Measurements from ENCODE around the gene DBF4. TPM values are rescaled to one million over a fixed set of nuclear protein-coding genes. Genes with fewer than 3 reads are reported as not detected.

DBF4 gene
- total RNA-seq, 2 donors from 2014 or later: 7.3 to 12.6 TPM

- Histone ChIP-seq H3K27me3 (replicated peaks; ENCODE audit: insufficient read depth) (no peaks in the 10 kb centered on the region), H3K4me3 (peak overlapping the region; percentile 87), H3K9me3 (no peaks in the 10 kb centered on the region), H3K4me1 (ENCODE audit: control insufficient read depth in 1 of 2, low read depth in 2 of 2) (peaks cover 13 to 28% of the 10 kb centered on the region in 2 donors), H3K36me3 (no peaks in the 10 kb centered on the region), H3K27ac (peak overlapping the region; percentile 86 to 89)
- DNase-seq (ENCODE audit: low spot score) (no peak), ATAC-seq (ENCODE audit: insufficient number of reproducible peaks, low FRiP score, low read depth) (no peak)
- TF ChIP-seq, protein P1, sequence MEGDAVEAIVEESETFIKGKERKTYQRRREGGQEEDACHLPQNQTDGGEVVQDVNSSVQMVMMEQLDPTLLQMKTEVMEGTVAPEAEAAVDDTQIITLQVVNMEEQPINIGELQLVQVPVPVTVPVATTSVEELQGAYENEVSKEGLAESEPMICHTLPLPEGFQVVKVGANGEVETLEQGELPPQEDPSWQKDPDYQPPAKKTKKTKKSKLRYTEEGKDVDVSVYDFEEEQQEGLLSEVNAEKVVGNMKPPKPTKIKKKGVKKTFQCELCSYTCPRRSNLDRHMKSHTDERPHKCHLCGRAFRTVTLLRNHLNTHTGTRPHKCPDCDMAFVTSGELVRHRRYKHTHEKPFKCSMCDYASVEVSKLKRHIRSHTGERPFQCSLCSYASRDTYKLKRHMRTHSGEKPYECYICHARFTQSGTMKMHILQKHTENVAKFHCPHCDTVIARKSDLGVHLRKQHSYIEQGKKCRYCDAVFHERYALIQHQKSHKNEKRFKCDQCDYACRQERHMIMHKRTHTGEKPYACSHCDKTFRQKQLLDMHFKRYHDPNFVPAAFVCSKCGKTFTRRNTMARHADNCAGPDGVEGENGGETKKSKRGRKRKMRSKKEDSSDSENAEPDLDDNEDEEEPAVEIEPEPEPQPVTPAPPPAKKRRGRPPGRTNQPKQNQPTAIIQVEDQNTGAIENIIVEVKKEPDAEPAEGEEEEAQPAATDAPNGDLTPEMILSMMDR (IDR thresholded peaks at IDR 0.05): no peak
These were observed 559 bp downstream of the DBF4 start for GRCh38 chr7:87876869-87877234.

DNA sequence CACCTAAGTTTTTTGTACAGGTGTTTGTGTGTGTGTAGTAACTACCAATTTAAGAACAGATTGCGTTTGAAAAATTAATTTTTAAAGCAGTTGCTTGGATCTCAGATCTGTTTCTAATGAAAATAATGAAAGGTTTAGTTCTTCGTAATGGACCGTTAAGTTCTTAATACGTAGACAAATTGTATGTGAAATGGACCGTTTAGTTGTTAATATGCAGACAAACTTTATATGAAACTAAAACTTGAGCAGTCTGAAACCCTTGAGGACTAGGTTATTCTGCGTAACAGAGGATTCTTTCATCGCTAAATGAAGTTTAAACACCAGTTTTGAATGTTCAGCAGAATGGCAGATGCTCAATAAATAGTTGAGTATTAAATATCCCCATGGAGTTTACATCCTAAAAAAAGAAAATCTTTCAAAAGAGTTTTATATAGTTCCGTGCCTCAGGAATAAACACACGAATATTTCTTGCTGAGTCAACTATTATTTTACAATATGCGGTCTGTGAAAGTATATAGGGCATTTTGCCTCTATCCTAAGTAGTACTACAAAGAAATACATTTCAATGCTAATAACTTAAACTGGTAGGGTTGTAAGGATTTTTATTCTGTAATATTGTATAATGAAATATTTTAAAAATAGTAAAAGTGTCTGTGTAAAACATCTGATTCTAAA, 1.2 kb downstream of the DBF4 start:
- Histone ChIP-seq H3K27me3 (replicated peaks; ENCODE audit: insufficient read depth) (no peaks in the 10 kb centered on the region), H3K9me3 (no peaks in the 10 kb centered on the region), H3K36me3 (no peaks in the 10 kb centered on the region), H3K27ac (peak overlapping the region; percentile 86 to 89), H3K4me1 (ENCODE audit: control insufficient read depth in 1 of 2, low read depth in 2 of 2) (peaks cover 13 to 28% of the 10 kb centered on the region in 2 donors), H3K4me3 (peak overlapping the region; percentile 87)
- ATAC-seq (ENCODE audit: insufficient number of reproducible peaks, low FRiP score, low read depth) (no peak), DNase-seq (ENCODE audit: low spot score) (no peak)
- TF ChIP-seq, protein P1 (IDR thresholded peaks at IDR 0.05): no peak

- Histone ChIP-seq H3K27me3 (replicated peaks; ENCODE audit: insufficient read depth) (no peaks in the 10 kb centered on the region), H3K9me3 (no peaks in the 10 kb centered on the region), H3K36me3 (no peaks in the 10 kb centered on the region), H3K4me3 (no peak overlapping the region), H3K27ac (no peak overlapping the region), H3K4me1 (ENCODE audit: control insufficient read depth in 1 of 2, low read depth in 2 of 2) (peaks cover 13 to 28% of the 10 kb centered on the region in 2 donors)
- no peak for ATAC-seq (ENCODE audit: insufficient number of reproducible peaks, low FRiP score, low read depth)
- TF ChIP-seq, protein P1 (IDR thresholded peaks at IDR 0.05): no peak
- DNase-seq (ENCODE audit: low spot score): no peak
These were observed 2.0 kb downstream of the DBF4 start for GRCh38 chr7:87878208-87878735.

DNA sequence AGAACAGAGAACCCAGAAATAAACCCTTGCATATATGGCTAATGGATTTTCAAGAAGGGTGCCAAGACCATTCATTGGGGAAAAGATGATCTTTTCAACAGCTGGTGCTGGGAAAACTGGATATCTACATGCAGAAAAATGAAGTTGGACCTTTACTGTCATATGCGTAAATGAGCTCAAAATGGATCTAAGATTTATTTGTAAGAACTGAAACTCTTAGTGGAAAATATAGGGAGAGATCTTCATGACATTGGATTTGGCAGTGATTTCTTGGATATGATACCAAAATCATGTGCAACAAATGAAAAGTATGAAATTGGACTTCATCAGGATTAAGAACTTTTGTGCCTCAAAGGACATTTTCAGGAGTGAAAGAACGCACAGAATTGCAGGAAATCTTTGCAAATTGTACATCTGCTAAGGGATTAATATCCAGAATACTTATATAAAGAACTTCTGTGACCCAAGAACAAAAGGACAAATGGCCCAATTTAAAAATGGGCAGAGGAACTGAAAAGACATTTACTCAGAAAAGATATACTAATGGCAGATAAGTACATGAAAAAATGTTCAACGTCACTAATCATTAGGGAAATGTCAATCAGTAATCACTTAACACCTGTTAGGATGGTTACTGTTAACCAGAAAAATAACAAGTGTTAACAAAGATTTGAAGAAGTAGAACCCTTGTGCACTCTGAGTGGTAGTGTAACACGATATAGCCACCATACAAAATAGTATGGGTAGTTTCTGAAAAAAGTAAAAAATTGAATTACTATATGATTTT, 6.1 kb downstream of the DBF4 start:
- ATAC-seq (ENCODE audit: insufficient number of reproducible peaks, low FRiP score, low read depth): no peak
- Histone ChIP-seq H3K27ac (no peak overlapping the region), H3K36me3 (no peaks in the 10 kb centered on the region), H3K9me3 (no peaks in the 10 kb centered on the region), H3K27me3 (replicated peaks; ENCODE audit: insufficient read depth) (no peaks in the 10 kb centered on the region), H3K4me3 (no peak overlapping the region), H3K4me1 (ENCODE audit: control insufficient read depth in 1 of 2, low read depth in 2 of 2) (peaks cover 4 to 10% of the 10 kb centered on the region in 2 donors)
- DNase-seq (ENCODE audit: low spot score): no peak
- TF ChIP-seq, protein P1 (IDR thresholded peaks at IDR 0.05): no peak

DNA sequence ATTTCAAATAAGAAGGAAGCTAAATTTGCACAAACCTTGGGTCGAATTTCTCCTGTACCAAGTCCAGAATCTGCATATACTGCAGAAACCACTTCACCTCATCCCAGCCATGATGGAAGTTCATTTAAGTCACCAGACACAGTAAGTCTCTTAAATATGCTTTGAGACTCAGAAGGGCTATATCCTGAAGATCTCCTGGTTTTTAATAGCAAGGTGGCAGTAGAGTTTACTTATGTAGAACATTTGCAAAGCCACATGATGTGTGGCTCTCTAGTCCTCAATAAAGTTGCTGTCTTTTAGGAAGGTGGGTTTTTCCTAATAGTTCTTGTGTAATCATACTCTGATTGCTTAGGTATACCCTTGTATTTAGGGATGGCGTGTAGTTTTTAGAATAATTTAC, 8.7 kb downstream of the DBF4 start:
- no peaks in the 10 kb centered on the region for H3K36me3 ChIP-seq
- ATAC-seq (ENCODE audit: insufficient number of reproducible peaks, low FRiP score, low read depth): no peak
- no peaks in the 10 kb centered on the region for H3K9me3 ChIP-seq
- H3K4me1 ChIP-seq (ENCODE audit: control insufficient read depth in 1 of 2, low read depth in 2 of 2): no peaks in the 10 kb centered on the region
- no peak for DNase-seq (ENCODE audit: low spot score)
- no peak overlapping the region for H3K4me3 ChIP-seq
- no peak overlapping the region for H3K27ac ChIP-seq
- no peaks in the 10 kb centered on the region for H3K27me3 ChIP-seq (replicated peaks; ENCODE audit: insufficient read depth)
- TF ChIP-seq, protein P1 (IDR thresholded peaks at IDR 0.05): no peak

All from thoracic aorta (tissue), 2 donors.